T1000 (cell line): ENCODE data around the gene ZFYVE28.

Experiments used
- DNase-seq: peaks from one replicate; lab custom pipeline; 2025; ENCODE audit warnings: mixed read lengths; lab: John Stamatoyannopoulos, UW

Gene ZFYVE28

GRCh38 chr4:2366252-2367192 is 51.9 kb downstream of the ZFYVE28 start:
- no peak for DNase-seq

- no peak for DNase-seq
Observed at GRCh38 chr4:2365913-2366210, 52.6 kb downstream of the ZFYVE28 start.

- no peak for DNase-seq
Observed at GRCh38 chr4:2365054-2365912, 53.2 kb downstream of the ZFYVE28 start.

GRCh38 chr4:2364654-2365053 is 53.8 kb downstream of the ZFYVE28 start:
- no peak for DNase-seq

- DNase-seq, result no peak
Observed at GRCh38 chr4:2363951-2364653, 54.3 kb downstream of the ZFYVE28 start.

- DNase-seq, result no peak
Observed at GRCh38 chr4:2363056-2363721, 55.3 kb downstream of the ZFYVE28 start.

GRCh38 chr4:2362266-2363055 is 56.0 kb downstream of the ZFYVE28 start:
- no peak for DNase-seq

GRCh38 chr4:2361366-2362265 is 56.8 kb downstream of the ZFYVE28 start:
- no peak for DNase-seq

GRCh38 chr4:2360396-2360730 is 58.1 kb downstream of the ZFYVE28 start:
- DNase-seq, result no peak

GRCh38 chr4:2359591-2360395 is 58.7 kb downstream of the ZFYVE28 start:
- DNase-seq, result no peak

- no peak for DNase-seq
Observed at GRCh38 chr4:2357821-2358745, 60.4 kb downstream of the ZFYVE28 start.

GRCh38 chr4:2356123-2357069 is 62.0 kb downstream of the ZFYVE28 start:
- DNase-seq, result no peak

- DNase-seq, result no peak
Observed at GRCh38 chr4:2354760-2355159, 63.7 kb downstream of the ZFYVE28 start.

GRCh38 chr4:2354118-2354517 is 64.3 kb downstream of the ZFYVE28 start:
- DNase-seq, result no peak

- no peak for DNase-seq
Observed at GRCh38 chr4:2353222-2354107, 65.0 kb downstream of the ZFYVE28 start.

GRCh38 chr4:2352729-2353221 is 65.7 kb downstream of the ZFYVE28 start:
- no peak for DNase-seq
